CD14-positive monocyte (primary cell): ENCODE results near the gene PKP2. TPM values are rescaled to one million over a fixed set of nuclear protein-coding genes. Genes with fewer than 3 reads are reported as not detected.

Experiments used
- DNase-seq, 3 donors: peaks; one replicate each; pipeline ENCODE4 v3.0.0-alpha.2; 2011 to 2022
- H2AFZ ChIP-seq: 2 replicates; pipeline ENCODE4 v1.6.0; 2012; ENCODE audit warnings: mild to moderate bottlenecking, low read depth, low read length, inconsistent platforms; ENCODE audit not compliant: insufficient read depth, poor library complexity, severe bottlenecking
- H3K27ac ChIP-seq, 2 donors: 1 replicate in 1 of 2; 2 replicates in 1 of 2; pipeline ENCODE4 v1.5.1; 2012 to 2013; ENCODE audit warnings: low read length in 2 of 2, control low read depth in 1 of 2, inconsistent platforms in 1 of 2, low read depth in 1 of 2, mild to moderate bottlenecking in 1 of 2
- H3K27me3 ChIP-seq, 2 donors: one replicate each; pipeline versions ENCODE4 v1.6.0 to v1.6.1; 2011 to 2013; ENCODE audit warnings: low read length in 2 of 2; ENCODE audit not compliant: control insufficient read depth in 2 of 2, insufficient read depth in 2 of 2
- H3K36me3 ChIP-seq, 2 donors: replicated peaks in 1 of 2; 1 replicate in 1 of 2; 2 replicates in 1 of 2; pipeline versions ENCODE4 v1.5.1 to v1.6.1; 2012 to 2013; ENCODE audit warnings: low read length in 2 of 2, control low read depth in 1 of 2, inconsistent platforms in 1 of 2, mild to moderate bottlenecking in 1 of 2; ENCODE audit not compliant: insufficient read depth in 2 of 2, control insufficient read depth in 1 of 2
- H3K4me1 ChIP-seq, 2 donors: 1 replicate in 1 of 2; 2 replicates in 1 of 2; pipeline versions ENCODE4 v1.5.1 to v1.6.1; 2012 to 2013; ENCODE audit warnings: low read length in 2 of 2, control low read depth in 1 of 2, inconsistent platforms in 1 of 2, mild to moderate bottlenecking in 1 of 2, moderate library complexity in 1 of 2; ENCODE audit not compliant: insufficient read depth in 2 of 2, control insufficient read depth in 1 of 2
- H3K4me2 ChIP-seq: replicated peaks from 2 replicates; pipeline ENCODE3; 2012; ENCODE audit warnings: low read length, moderate library complexity, mild to moderate bottlenecking; ENCODE audit not compliant: poor library complexity, severe bottlenecking; ENCODE audit errors: extremely low read depth
- H3K4me3 ChIP-seq, 3 experiments: fragments of 200-600 bp in 1 of 3; sonication (generic) in 1 of 3; replicated peaks in 1 of 3; 1 replicate in 2 of 3; 2 replicates in 1 of 3; pipeline ENCODE4 v1.5.1; 2011 to 2013; ENCODE audit warnings: low read length in 3 of 3, mild to moderate bottlenecking in 3 of 3, control low read depth in 2 of 3, low read depth in 2 of 3, inconsistent platforms in 1 of 3, moderate library complexity in 1 of 3
- H3K79me2 ChIP-seq: 2 replicates; pipeline ENCODE4 v1.6.0; 2012; ENCODE audit warnings: mild to moderate bottlenecking, control low read depth, inconsistent platforms, low read length, moderate library complexity; ENCODE audit not compliant: insufficient read depth
- H3K9ac ChIP-seq: 2 replicates; pipeline ENCODE4 v1.6.0; 2017; ENCODE audit warnings: low read length, mild to moderate bottlenecking; ENCODE audit not compliant: insufficient read depth, poor library complexity, severe bottlenecking
- H3K9me3 ChIP-seq, 2 donors: replicated peaks in 1 of 2; 1 replicate in 1 of 2; 2 replicates in 1 of 2; pipeline versions ENCODE4 v1.5.1 to v1.6.1; 2012 to 2013; ENCODE audit warnings: low read length in 2 of 2, control low read depth in 1 of 2; ENCODE audit not compliant: control insufficient read depth in 1 of 2, insufficient read depth in 1 of 2
- H4K20me1 ChIP-seq: 2 replicates; pipeline ENCODE4 v1.6.0; 2012; ENCODE audit warnings: mild to moderate bottlenecking, low read length, control low read depth, moderate library complexity; ENCODE audit not compliant: insufficient read depth
- H3K27ac Mint-ChIP-seq, 7 donors: one replicate each; pipeline ENCODE4 v1.8.0; 2020; ENCODE audit warnings: mild to moderate bottlenecking in 7 of 7, mixed read lengths in 7 of 7, moderate library complexity in 6 of 7, inconsistent platforms in 2 of 7
- H3K27me3 Mint-ChIP-seq, 3 donors: one replicate each; pipeline ENCODE4 v1.8.0; 2021 to 2022; ENCODE audit warnings: low read depth in 3 of 3, mild to moderate bottlenecking in 3 of 3, mixed read lengths in 3 of 3, moderate library complexity in 3 of 3, inconsistent platforms in 1 of 3
- H3K36me3 Mint-ChIP-seq, 2 donors: one replicate each; pipeline ENCODE4 v1.8.0; 2020; ENCODE audit warnings: mixed read lengths in 2 of 2, inconsistent platforms in 1 of 2, mild to moderate bottlenecking in 1 of 2
- H3K4me1 Mint-ChIP-seq: one replicate; pipeline ENCODE4 v1.8.0; 2020; ENCODE audit warnings: mild to moderate bottlenecking, mixed read lengths
- H3K4me3 Mint-ChIP-seq, 2 donors: one replicate each; pipeline ENCODE4 v1.8.0; 2020; ENCODE audit warnings: mild to moderate bottlenecking in 2 of 2, mixed read lengths in 2 of 2, moderate library complexity in 1 of 2
- H3K9me3 Mint-ChIP-seq, 7 donors: one replicate each; pipeline ENCODE4 v1.8.0; 2020 to 2022; ENCODE audit warnings: mixed read lengths in 7 of 7, mild to moderate bottlenecking in 6 of 7, moderate library complexity in 6 of 7, inconsistent platforms in 2 of 7
- CTCF ChIP-seq: fragments of 200-600 bp; IDR thresholded peaks from one replicate; pipeline ENCODE4 v1.8.0; 2022; ENCODE audit warnings: antibody characterized with exemption, mild to moderate bottlenecking
- WGBS: methylation state at CpG from one replicate; pipeline ENCODE4 v1.1.5; 2013; ENCODE audit warnings: missing lambda C conversion rate; ENCODE audit not compliant: insufficient coverage; 5-methylcytosine and 5-hydroxymethylcytosine counted together
- intact Hi-C, 2 donors: fragments of 100-400 bp; cut with micrococcal nuclease; formaldehyde crosslinking; loops; one replicate each; pipeline versions ENCODE4 v1.15.0 to v1.15.1; 2023
- polyA plus RNA-seq, 3 donors: library from polyadenylated mRNA; depleted of rRNA in 1 of 3; unstranded in 2 of 3; stranded (reverse) in 1 of 3; fragments of 300-500 nt in 2 of 3; fragments of >200 nt in 1 of 3; fragmentation: Illumina TruSeq in 2 of 3; gene quantifications; 1 replicate in 2 of 3; 2 replicates in 1 of 3; pipeline ENCODE4 v1.2.3, GENCODE V29; 2012 to 2021

PKP2 gene
- polyA plus RNA-seq, 3 donors = 0.95 to 3.1 (median 2.9) TPM

GRCh38 chr12:32794281-32794680 is 102.3 kb downstream of the PKP2 start:
- Histone ChIP-seq H3K9ac (no peak overlapping the region), H3K79me2 (no peaks in the 10 kb centered on the region), H3K9me3 (no peaks in the 10 kb centered on the region), H3K4me2 (no peak overlapping the region), H3K27ac (no peak overlapping the region), H3K27me3 (no peaks in the 10 kb centered on the region), H4K20me1 (no peaks in the 10 kb centered on the region), H3K4me1 (no peaks in the 10 kb centered on the region), H3K36me3 (no peaks in the 10 kb centered on the region), H2AFZ (no peak overlapping the region), H3K4me3 (no peak overlapping the region)
- Mint-ChIP-seq H3K27ac (no peak overlapping the region), H3K9me3 (peaks cover 0 to 4% (median 0%) of the 10 kb centered on the region in 7 donors), H3K4me3 (no peak overlapping the region), H3K4me1 (no peaks in the 10 kb centered on the region), H3K27me3 (no peaks in the 10 kb centered on the region), H3K36me3 (peaks cover 2 to 13% of the 10 kb centered on the region in 2 donors)
- no peak for DNase-seq
- no peak for TF ChIP-seq CTCF
- WGBS = no CpG with 5 or more reads among the region's 4 CpGs
- intact Hi-C loops = no loop called here

GRCh38 chr12:32789916-32790315 is 106.7 kb downstream of the PKP2 start:
- H3K79me2 ChIP-seq = no peaks in the 10 kb centered on the region
- Mint-ChIP-seq H3K27me3 (no peaks in the 10 kb centered on the region), H3K9me3 (peaks cover 0 to 4% (median 3%) of the 10 kb centered on the region in 7 donors), H3K36me3 (peaks cover 0 to 2% of the 10 kb centered on the region in 2 donors), H3K4me1 (no peaks in the 10 kb centered on the region), H3K4me3 (no peak overlapping the region), H3K27ac (no peak overlapping the region)
- intact Hi-C loops = no loop called here
- H3K27ac ChIP-seq = no peak overlapping the region
- no peaks in the 10 kb centered on the region for H3K9me3 ChIP-seq
- no peak overlapping the region for H3K4me3 ChIP-seq
- no peak for TF ChIP-seq CTCF
- no peak overlapping the region for H2AFZ ChIP-seq
- no peak overlapping the region for H3K9ac ChIP-seq
- no peaks in the 10 kb centered on the region for H3K27me3 ChIP-seq
- WGBS = 73% methylated on average over 1 of the region's 2 CpGs
- no peak for DNase-seq
- no peaks in the 10 kb centered on the region for H4K20me1 ChIP-seq
- no peaks in the 10 kb centered on the region for H3K4me1 ChIP-seq
- H3K4me2 ChIP-seq = no peak overlapping the region
- no peaks in the 10 kb centered on the region for H3K36me3 ChIP-seq
